WTC11 (cell line): ENCODE results near the gene HSPH1.

Experiments used
- ATF1 ChIP-seq: sonication (generic); formaldehyde crosslinking; IDR thresholded peaks from 2 replicates; pipeline ENCODE4 v1.8.1; 2023; ENCODE audit warnings: mild to moderate bottlenecking, moderate library complexity, missing genetic modification reagents
- CBFB ChIP-seq: sonication (generic); formaldehyde crosslinking; IDR thresholded peaks from 2 replicates; pipeline ENCODE4 v1.8.1; 2022; ENCODE audit warnings: mild to moderate bottlenecking, low read depth, missing genetic modification reagents
- NFE2L1 ChIP-seq: sonication (generic); formaldehyde crosslinking; IDR thresholded peaks from 2 replicates; pipeline ENCODE4 v1.8.1; 2023; ENCODE audit warnings: missing genetic modification reagents
- SMAD4 ChIP-seq: sonication (generic); formaldehyde crosslinking; IDR thresholded peaks from 2 replicates; pipeline ENCODE4 v1.8.0; 2022; ENCODE audit warnings: mild to moderate bottlenecking, missing genetic modification reagents
- SP1 ChIP-seq: sonication (generic); formaldehyde crosslinking; conservative IDR thresholded peaks from 2 replicates; pipeline ENCODE4 v1.8.1; 2022; ENCODE audit warnings: missing genetic modification reagents
- TF ChIP-seq, protein P1 (sequence below): fragments of 200-600 bp; IDR thresholded peaks from 2 replicates; pipeline ENCODE4 v1.8.0; 2022; ENCODE audit warnings: antibody characterized with exemption
- TF ChIP-seq, protein P2 (sequence below): sonication (generic); formaldehyde crosslinking; IDR thresholded peaks from 2 replicates; pipeline ENCODE4 v1.8.1; 2023; ENCODE audit warnings: mild to moderate bottlenecking, missing genetic modification reagents, moderate library complexity
- TF ChIP-seq, protein P3 (sequence below): sonication (generic); formaldehyde crosslinking; IDR thresholded peaks from 2 replicates; pipeline ENCODE4 v1.8.0; 2022; ENCODE audit warnings: mild to moderate bottlenecking, missing genetic modification reagents

DNA sequence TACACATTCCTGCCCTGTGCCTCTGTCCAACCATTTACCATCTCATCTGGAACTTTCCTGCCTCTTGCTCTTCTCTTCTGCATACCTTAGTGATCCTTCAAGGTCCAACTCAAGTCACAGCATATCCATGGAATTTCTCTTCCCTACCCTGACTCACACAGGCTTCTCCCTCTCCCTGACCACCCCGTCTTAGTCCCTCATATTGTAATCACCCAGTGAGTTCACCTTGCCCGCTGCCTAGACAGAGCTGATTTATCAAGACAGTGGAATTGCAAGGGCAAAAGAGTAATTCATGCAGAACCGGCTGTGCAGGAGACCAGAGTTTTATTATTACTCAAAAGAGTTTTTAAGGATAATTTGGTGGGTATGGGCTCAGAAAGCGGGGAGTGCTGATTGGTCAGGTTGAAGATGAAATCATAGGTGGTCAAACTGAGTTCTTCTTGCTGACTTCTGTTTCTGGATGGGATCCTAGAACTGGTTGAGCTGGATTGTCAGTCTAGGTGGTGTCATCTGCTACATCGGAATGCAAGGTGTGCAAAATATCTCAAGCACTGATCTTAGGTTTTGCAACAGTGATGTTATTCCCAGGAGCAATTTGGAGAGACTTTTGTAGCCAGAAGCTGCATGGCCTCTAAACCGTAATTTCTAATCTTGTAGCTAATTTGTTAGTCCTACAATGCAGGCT is 67.2 kb downstream of the HSPH1 start:
- TF ChIP-seq, protein P1, sequence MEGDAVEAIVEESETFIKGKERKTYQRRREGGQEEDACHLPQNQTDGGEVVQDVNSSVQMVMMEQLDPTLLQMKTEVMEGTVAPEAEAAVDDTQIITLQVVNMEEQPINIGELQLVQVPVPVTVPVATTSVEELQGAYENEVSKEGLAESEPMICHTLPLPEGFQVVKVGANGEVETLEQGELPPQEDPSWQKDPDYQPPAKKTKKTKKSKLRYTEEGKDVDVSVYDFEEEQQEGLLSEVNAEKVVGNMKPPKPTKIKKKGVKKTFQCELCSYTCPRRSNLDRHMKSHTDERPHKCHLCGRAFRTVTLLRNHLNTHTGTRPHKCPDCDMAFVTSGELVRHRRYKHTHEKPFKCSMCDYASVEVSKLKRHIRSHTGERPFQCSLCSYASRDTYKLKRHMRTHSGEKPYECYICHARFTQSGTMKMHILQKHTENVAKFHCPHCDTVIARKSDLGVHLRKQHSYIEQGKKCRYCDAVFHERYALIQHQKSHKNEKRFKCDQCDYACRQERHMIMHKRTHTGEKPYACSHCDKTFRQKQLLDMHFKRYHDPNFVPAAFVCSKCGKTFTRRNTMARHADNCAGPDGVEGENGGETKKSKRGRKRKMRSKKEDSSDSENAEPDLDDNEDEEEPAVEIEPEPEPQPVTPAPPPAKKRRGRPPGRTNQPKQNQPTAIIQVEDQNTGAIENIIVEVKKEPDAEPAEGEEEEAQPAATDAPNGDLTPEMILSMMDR: no peak
- TF ChIP-seq SP1 (CRISPR knock-in tag): no peak
- TF ChIP-seq NFE2L1: no peak
- TF ChIP-seq, protein P2, sequence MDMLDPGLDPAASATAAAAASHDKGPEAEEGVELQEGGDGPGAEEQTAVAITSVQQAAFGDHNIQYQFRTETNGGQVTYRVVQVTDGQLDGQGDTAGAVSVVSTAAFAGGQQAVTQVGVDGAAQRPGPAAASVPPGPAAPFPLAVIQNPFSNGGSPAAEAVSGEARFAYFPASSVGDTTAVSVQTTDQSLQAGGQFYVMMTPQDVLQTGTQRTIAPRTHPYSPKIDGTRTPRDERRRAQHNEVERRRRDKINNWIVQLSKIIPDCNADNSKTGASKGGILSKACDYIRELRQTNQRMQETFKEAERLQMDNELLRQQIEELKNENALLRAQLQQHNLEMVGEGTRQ (CRISPR knock-in tag): no peak
- TF ChIP-seq, protein P3, sequence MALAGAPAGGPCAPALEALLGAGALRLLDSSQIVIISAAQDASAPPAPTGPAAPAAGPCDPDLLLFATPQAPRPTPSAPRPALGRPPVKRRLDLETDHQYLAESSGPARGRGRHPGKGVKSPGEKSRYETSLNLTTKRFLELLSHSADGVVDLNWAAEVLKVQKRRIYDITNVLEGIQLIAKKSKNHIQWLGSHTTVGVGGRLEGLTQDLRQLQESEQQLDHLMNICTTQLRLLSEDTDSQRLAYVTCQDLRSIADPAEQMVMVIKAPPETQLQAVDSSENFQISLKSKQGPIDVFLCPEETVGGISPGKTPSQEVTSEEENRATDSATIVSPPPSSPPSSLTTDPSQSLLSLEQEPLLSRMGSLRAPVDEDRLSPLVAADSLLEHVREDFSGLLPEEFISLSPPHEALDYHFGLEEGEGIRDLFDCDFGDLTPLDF (CRISPR knock-in tag): no peak
- TF ChIP-seq CBFB: no peak
- TF ChIP-seq ATF1: no peak
- no peak for TF ChIP-seq SMAD4 (CRISPR knock-in tag)
